HEK293 (cell line): ENCODE data around the gene SEC22A.

Experiments used
- CTCF ChIA-PET: fragments of 350-600 bp; formaldehyde crosslinking; extraction: SDS; loops from one replicate; lab custom pipeline; 2021; ENCODE audit warnings: antibody characterized with exemption; lab: Yijun Ruan, JAX
- POLR2A ChIA-PET: fragments of 300-600 bp; formaldehyde crosslinking; extraction: SDS; loops from one replicate; lab custom pipeline; 2020; ENCODE audit warnings: antibody characterized with exemption, inconsistent platforms; lab: Yijun Ruan, JAX
- H3K27ac ChIP-seq: fragments of 200-500 bp; sonication (Bioruptor generic); 2 replicates; pipeline ENCODE4 v1.5.1; 2014; ENCODE audit warnings: low read depth, low read length, control low read depth, inconsistent platforms; ENCODE audit errors: extremely low read depth
- H3K36me3 ChIP-seq, 2 experiments: fragments of 200-500 bp in 1 of 2; sonication (Bioruptor generic) in 1 of 2; 1 replicate in 1 of 2; 2 replicates in 1 of 2; pipeline ENCODE4 v1.5.1; 2014 to 2017; ENCODE audit warnings: inconsistent platforms in 2 of 2, low read length in 2 of 2; ENCODE audit not compliant: control insufficient read depth in 2 of 2, insufficient read depth in 1 of 2
- H3K4me1 ChIP-seq: fragments of 200-500 bp; sonication (Bioruptor generic); 2 replicates; pipeline ENCODE4 v1.5.1; 2014; ENCODE audit warnings: mild to moderate bottlenecking, low read length, inconsistent platforms; ENCODE audit not compliant: control insufficient read depth, insufficient read depth
- H3K4me3 ChIP-seq: 2 replicates; pipeline ENCODE4 v1.5.1; 2011; ENCODE audit warnings: low read depth, mild to moderate bottlenecking, control low read depth, low read length, moderate library complexity
- H3K9me3 ChIP-seq: fragments of 200-500 bp; sonication (Bioruptor generic); 2 replicates; pipeline ENCODE4 v1.5.1; 2014; ENCODE audit warnings: low read depth, low read length, inconsistent platforms; ENCODE audit not compliant: control insufficient read depth, insufficient read depth
- MEIS1 ChIP-seq: sonication (generic); formaldehyde crosslinking; IDR thresholded peaks from 2 replicates; pipeline ENCODE4 v1.8.1; 2022; ENCODE audit warnings: missing genetic modification reagents, mild to moderate bottlenecking, borderline replicate concordance
- ZBTB1 ChIP-seq: fragments of 450-650 bp; formaldehyde crosslinking; IDR thresholded peaks from 2 replicates; pipeline ENCODE4 v1.5.1; 2016; ENCODE audit warnings: missing biosample characterization, missing genetic modification characterization
- ZBTB17 ChIP-seq: fragments of 450-650 bp; formaldehyde crosslinking; IDR thresholded peaks from 2 replicates; pipeline ENCODE4 v1.5.1; 2016; ENCODE audit warnings: missing biosample characterization, missing genetic modification characterization
- ZNF114 ChIP-seq: fragments of 450-650 bp; formaldehyde crosslinking; IDR thresholded peaks from 2 replicates; pipeline ENCODE4 v1.5.0; 2017; ENCODE audit warnings: missing biosample characterization, missing genetic modification characterization
- ZNF23 ChIP-seq: fragments of 450-650 bp; formaldehyde crosslinking; IDR thresholded peaks from 2 replicates; pipeline ENCODE4 v1.5.1; 2016; ENCODE audit warnings: missing biosample characterization, missing genetic modification characterization, borderline replicate concordance
- ZNF350 ChIP-seq: fragments of 450-650 bp; formaldehyde crosslinking; IDR thresholded peaks from 2 replicates; pipeline ENCODE4 v1.5.0; 2017; ENCODE audit warnings: missing biosample characterization, mild to moderate bottlenecking, missing genetic modification characterization
- ZNF354C ChIP-seq: fragments of 450-650 bp; formaldehyde crosslinking; IDR thresholded peaks from 2 replicates; pipeline ENCODE4 v1.5.1; 2016; ENCODE audit warnings: missing biosample characterization, missing genetic modification characterization, low read depth, borderline replicate concordance
- ZNF416 ChIP-seq: fragments of 450-650 bp; formaldehyde crosslinking; IDR thresholded peaks from 2 replicates; pipeline ENCODE4 v1.5.1; 2016; ENCODE audit warnings: missing biosample characterization, missing genetic modification characterization
- ZNF501 ChIP-seq: fragments of 450-650 bp; formaldehyde crosslinking; IDR thresholded peaks from 2 replicates; pipeline ENCODE4 v1.5.1; 2016; ENCODE audit warnings: missing biosample characterization, missing genetic modification characterization
- ZNF621 ChIP-seq: fragments of 450-650 bp; formaldehyde crosslinking; IDR thresholded peaks from 2 replicates; pipeline ENCODE4 v1.5.1; 2017; ENCODE audit warnings: missing biosample characterization, missing genetic modification characterization
- ZNF654 ChIP-seq: fragments of 450-650 bp; formaldehyde crosslinking; IDR thresholded peaks from 2 replicates; pipeline ENCODE4 v1.5.1; 2016; ENCODE audit warnings: low read depth, missing biosample characterization, missing genetic modification characterization
- ZNF768 ChIP-seq: fragments of 450-650 bp; formaldehyde crosslinking; IDR thresholded peaks from 2 replicates; pipeline ENCODE4 v1.5.1; 2018; ENCODE audit warnings: missing biosample characterization, mild to moderate bottlenecking, missing genetic modification characterization
- ZNF785 ChIP-seq: fragments of 450-650 bp; formaldehyde crosslinking; IDR thresholded peaks from 2 replicates; pipeline ENCODE4 v1.5.1; 2016; ENCODE audit warnings: missing biosample characterization, missing genetic modification characterization
- TF ChIP-seq, protein P1 (sequence below): fragments of 450-650 bp; formaldehyde crosslinking; IDR thresholded peaks from 2 replicates; pipeline ENCODE4 v1.5.1; 2016; ENCODE audit warnings: missing biosample characterization, missing genetic modification characterization
- TF ChIP-seq, protein P2 (sequence below): fragments of 450-650 bp; formaldehyde crosslinking; IDR thresholded peaks from 2 replicates; pipeline ENCODE4 v1.5.1; 2017; ENCODE audit warnings: missing biosample characterization, mild to moderate bottlenecking, missing genetic modification characterization, moderate library complexity
- TF ChIP-seq, protein P3 (sequence below): fragments of 450-650 bp; formaldehyde crosslinking; IDR thresholded peaks from 2 replicates; pipeline ENCODE4 v1.5.0; 2017; ENCODE audit warnings: missing biosample characterization, missing genetic modification characterization, borderline replicate concordance
- TF ChIP-seq, protein P4 (sequence below): fragments of 450-650 bp; formaldehyde crosslinking; IDR thresholded peaks from 2 replicates; pipeline ENCODE4 v1.5.1; 2016; ENCODE audit warnings: missing biosample characterization, missing genetic modification characterization, borderline replicate concordance
- TF ChIP-seq, protein P5 (sequence below): fragments of 450-650 bp; formaldehyde crosslinking; IDR thresholded peaks from 2 replicates; pipeline ENCODE4 v1.5.1; 2016; ENCODE audit warnings: missing biosample characterization, missing genetic modification characterization, borderline replicate concordance
- TF ChIP-seq, protein P6 (sequence below): fragments of 450-650 bp; formaldehyde crosslinking; IDR thresholded peaks from 2 replicates; pipeline ENCODE4 v1.5.1; 2016; ENCODE audit warnings: missing biosample characterization, missing genetic modification characterization, borderline replicate concordance

The SEC22A gene

DNA sequence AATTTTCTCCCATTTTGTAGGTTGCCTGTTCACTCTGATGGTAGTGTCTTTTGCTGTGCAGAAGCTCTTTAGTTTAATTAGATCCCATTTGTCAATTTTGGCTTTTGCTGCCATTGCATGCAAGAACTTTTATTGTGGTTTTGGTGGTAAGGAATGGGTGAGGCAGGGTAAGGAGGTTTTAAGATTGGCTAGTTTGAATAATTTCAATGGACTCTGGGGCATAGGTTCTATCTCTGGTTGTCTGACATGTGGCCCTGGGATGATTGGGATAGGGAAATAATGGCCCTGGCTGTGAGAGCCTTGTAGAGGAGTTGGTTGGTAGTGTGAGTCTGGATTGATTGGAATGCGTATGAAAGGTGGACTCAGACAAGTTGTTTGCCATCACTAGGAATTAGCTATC, 38.0 kb downstream of the SEC22A start:
- no peak overlapping the region for H3K4me3 ChIP-seq
- H3K36me3 ChIP-seq: peaks cover 0 to 11% of the 10 kb centered on the region in 2 experiments; a peak in 2 of 3 replicates
- no peaks in the 10 kb centered on the region for H3K9me3 ChIP-seq
- no peak for TF ChIP-seq ZNF416 (tag by site-specific recombination)
- TF ChIP-seq, protein P1, sequence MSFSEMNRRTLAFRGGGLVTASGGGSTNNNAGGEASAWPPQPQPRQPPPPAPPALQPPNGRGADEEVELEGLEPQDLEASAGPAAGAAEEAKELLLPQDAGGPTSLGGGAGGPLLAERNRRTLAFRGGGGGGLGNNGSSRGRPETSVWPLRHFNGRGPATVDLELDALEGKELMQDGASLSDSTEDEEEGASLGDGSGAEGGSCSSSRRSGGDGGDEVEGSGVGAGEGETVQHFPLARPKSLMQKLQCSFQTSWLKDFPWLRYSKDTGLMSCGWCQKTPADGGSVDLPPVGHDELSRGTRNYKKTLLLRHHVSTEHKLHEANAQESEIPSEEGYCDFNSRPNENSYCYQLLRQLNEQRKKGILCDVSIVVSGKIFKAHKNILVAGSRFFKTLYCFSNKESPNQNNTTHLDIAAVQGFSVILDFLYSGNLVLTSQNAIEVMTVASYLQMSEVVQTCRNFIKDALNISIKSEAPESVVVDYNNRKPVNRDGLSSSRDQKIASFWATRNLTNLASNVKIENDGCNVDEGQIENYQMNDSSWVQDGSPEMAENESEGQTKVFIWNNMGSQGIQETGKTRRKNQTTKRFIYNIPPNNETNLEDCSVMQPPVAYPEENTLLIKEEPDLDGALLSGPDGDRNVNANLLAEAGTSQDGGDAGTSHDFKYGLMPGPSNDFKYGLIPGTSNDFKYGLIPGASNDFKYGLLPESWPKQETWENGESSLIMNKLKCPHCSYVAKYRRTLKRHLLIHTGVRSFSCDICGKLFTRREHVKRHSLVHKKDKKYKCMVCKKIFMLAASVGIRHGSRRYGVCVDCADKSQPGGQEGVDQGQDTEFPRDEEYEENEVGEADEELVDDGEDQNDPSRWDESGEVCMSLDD (tag by site-specific recombination): no peak
- no peak for TF ChIP-seq ZNF501 (tag by site-specific recombination)
- TF ChIP-seq, protein P2, sequence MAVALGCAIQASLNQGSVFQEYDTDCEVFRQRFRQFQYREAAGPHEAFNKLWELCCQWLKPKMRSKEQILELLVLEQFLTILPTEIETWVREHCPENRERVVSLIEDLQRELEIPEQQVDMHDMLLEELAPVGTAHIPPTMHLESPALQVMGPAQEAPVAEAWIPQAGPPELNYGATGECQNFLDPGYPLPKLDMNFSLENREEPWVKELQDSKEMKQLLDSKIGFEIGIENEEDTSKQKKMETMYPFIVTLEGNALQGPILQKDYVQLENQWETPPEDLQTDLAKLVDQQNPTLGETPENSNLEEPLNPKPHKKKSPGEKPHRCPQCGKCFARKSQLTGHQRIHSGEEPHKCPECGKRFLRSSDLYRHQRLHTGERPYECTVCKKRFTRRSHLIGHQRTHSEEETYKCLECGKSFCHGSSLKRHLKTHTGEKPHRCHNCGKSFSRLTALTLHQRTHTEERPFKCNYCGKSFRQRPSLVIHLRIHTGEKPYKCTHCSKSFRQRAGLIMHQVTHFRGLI (tag by site-specific recombination): no peak
- TF ChIP-seq ZNF768 (tag by site-specific recombination): no peak
- TF ChIP-seq, protein P3, sequence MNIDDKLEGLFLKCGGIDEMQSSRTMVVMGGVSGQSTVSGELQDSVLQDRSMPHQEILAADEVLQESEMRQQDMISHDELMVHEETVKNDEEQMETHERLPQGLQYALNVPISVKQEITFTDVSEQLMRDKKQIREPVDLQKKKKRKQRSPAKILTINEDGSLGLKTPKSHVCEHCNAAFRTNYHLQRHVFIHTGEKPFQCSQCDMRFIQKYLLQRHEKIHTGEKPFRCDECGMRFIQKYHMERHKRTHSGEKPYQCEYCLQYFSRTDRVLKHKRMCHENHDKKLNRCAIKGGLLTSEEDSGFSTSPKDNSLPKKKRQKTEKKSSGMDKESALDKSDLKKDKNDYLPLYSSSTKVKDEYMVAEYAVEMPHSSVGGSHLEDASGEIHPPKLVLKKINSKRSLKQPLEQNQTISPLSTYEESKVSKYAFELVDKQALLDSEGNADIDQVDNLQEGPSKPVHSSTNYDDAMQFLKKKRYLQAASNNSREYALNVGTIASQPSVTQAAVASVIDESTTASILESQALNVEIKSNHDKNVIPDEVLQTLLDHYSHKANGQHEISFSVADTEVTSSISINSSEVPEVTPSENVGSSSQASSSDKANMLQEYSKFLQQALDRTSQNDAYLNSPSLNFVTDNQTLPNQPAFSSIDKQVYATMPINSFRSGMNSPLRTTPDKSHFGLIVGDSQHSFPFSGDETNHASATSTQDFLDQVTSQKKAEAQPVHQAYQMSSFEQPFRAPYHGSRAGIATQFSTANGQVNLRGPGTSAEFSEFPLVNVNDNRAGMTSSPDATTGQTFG: no peak
- TF ChIP-seq, protein P4, sequence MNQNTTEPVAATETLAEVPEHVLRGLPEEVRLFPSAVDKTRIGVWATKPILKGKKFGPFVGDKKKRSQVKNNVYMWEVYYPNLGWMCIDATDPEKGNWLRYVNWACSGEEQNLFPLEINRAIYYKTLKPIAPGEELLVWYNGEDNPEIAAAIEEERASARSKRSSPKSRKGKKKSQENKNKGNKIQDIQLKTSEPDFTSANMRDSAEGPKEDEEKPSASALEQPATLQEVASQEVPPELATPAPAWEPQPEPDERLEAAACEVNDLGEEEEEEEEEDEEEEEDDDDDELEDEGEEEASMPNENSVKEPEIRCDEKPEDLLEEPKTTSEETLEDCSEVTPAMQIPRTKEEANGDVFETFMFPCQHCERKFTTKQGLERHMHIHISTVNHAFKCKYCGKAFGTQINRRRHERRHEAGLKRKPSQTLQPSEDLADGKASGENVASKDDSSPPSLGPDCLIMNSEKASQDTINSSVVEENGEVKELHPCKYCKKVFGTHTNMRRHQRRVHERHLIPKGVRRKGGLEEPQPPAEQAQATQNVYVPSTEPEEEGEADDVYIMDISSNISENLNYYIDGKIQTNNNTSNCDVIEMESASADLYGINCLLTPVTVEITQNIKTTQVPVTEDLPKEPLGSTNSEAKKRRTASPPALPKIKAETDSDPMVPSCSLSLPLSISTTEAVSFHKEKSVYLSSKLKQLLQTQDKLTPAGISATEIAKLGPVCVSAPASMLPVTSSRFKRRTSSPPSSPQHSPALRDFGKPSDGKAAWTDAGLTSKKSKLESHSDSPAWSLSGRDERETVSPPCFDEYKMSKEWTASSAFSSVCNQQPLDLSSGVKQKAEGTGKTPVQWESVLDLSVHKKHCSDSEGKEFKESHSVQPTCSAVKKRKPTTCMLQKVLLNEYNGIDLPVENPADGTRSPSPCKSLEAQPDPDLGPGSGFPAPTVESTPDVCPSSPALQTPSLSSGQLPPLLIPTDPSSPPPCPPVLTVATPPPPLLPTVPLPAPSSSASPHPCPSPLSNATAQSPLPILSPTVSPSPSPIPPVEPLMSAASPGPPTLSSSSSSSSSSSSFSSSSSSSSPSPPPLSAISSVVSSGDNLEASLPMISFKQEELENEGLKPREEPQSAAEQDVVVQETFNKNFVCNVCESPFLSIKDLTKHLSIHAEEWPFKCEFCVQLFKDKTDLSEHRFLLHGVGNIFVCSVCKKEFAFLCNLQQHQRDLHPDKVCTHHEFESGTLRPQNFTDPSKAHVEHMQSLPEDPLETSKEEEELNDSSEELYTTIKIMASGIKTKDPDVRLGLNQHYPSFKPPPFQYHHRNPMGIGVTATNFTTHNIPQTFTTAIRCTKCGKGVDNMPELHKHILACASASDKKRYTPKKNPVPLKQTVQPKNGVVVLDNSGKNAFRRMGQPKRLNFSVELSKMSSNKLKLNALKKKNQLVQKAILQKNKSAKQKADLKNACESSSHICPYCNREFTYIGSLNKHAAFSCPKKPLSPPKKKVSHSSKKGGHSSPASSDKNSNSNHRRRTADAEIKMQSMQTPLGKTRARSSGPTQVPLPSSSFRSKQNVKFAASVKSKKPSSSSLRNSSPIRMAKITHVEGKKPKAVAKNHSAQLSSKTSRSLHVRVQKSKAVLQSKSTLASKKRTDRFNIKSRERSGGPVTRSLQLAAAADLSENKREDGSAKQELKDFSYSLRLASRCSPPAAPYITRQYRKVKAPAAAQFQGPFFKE (tag by site-specific recombination): no peak
- TF ChIP-seq ZNF621 (tag by site-specific recombination): no peak
- TF ChIP-seq ZNF350 (tag by site-specific recombination): no peak
- no peak for TF ChIP-seq ZBTB1 (tag by site-specific recombination)
- no peak for TF ChIP-seq ZNF785
- no peak for TF ChIP-seq ZNF114 (tag by site-specific recombination)
- TF ChIP-seq, protein P5, sequence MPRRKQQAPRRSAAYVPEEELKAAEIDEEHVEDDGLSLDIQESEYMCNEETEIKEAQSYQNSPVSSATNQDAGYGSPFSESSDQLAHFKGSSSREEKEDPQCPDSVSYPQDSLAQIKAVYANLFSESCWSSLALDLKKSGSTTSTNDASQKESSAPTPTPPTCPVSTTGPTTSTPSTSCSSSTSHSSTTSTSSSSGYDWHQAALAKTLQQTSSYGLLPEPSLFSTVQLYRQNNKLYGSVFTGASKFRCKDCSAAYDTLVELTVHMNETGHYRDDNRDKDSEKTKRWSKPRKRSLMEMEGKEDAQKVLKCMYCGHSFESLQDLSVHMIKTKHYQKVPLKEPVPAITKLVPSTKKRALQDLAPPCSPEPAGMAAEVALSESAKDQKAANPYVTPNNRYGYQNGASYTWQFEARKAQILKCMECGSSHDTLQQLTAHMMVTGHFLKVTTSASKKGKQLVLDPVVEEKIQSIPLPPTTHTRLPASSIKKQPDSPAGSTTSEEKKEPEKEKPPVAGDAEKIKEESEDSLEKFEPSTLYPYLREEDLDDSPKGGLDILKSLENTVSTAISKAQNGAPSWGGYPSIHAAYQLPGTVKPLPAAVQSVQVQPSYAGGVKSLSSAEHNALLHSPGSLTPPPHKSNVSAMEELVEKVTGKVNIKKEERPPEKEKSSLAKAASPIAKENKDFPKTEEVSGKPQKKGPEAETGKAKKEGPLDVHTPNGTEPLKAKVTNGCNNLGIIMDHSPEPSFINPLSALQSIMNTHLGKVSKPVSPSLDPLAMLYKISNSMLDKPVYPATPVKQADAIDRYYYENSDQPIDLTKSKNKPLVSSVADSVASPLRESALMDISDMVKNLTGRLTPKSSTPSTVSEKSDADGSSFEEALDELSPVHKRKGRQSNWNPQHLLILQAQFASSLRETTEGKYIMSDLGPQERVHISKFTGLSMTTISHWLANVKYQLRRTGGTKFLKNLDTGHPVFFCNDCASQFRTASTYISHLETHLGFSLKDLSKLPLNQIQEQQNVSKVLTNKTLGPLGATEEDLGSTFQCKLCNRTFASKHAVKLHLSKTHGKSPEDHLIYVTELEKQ: no peak
- no peak for TF ChIP-seq ZNF354C (tag by site-specific recombination)
- TF ChIP-seq ZBTB17 (tag by site-specific recombination): no peak
- TF ChIP-seq ZNF23 (tag by site-specific recombination): no peak
- no peak for TF ChIP-seq ZNF654
- no peak for TF ChIP-seq MEIS1 (CRISPR knock-in tag)
- TF ChIP-seq, protein P6, sequence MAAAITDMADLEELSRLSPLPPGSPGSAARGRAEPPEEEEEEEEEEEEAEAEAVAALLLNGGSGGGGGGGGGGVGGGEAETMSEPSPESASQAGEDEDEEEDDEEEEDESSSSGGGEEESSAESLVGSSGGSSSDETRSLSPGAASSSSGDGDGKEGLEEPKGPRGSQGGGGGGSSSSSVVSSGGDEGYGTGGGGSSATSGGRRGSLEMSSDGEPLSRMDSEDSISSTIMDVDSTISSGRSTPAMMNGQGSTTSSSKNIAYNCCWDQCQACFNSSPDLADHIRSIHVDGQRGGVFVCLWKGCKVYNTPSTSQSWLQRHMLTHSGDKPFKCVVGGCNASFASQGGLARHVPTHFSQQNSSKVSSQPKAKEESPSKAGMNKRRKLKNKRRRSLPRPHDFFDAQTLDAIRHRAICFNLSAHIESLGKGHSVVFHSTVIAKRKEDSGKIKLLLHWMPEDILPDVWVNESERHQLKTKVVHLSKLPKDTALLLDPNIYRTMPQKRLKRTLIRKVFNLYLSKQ (tag by site-specific recombination): no peak
- TF ChIP-seq, all 188 proteins: peak for 0
- CTCF ChIA-PET: no interaction called here
- peaks cover 5% of the 10 kb centered on the region; the same call in 1 of the 2 replicates for H3K4me1 ChIP-seq
- no peak overlapping the region for H3K27ac ChIP-seq
- POLR2A ChIA-PET: no interaction called here
